ENCODE data around the gene SYCN.

DNA sequence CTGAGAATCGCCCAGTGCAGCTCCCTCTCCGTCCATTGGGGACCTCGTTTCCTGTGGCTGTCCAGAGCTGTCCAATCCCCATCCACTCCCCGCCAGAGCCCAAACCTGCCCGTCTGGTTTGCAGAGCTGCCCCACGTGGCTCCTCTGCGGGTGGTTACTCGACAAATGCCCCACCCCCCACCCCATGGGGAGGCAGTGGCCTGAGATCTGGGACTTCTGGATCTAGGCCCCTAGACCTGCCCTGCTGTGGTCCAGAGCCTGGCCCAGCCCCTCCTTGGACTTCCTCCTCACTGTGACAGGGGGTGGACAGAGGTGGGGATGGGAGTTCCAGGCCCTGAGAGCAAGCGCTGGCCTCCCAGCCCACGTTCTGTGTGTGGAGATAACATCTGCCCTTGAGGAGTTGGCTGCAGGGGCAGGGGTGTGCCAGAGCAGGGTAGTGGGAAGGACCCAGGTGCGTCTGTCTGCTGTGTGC is 49.4 kb downstream of the SYCN start:
- TF ChIP-seq, protein P1, sequence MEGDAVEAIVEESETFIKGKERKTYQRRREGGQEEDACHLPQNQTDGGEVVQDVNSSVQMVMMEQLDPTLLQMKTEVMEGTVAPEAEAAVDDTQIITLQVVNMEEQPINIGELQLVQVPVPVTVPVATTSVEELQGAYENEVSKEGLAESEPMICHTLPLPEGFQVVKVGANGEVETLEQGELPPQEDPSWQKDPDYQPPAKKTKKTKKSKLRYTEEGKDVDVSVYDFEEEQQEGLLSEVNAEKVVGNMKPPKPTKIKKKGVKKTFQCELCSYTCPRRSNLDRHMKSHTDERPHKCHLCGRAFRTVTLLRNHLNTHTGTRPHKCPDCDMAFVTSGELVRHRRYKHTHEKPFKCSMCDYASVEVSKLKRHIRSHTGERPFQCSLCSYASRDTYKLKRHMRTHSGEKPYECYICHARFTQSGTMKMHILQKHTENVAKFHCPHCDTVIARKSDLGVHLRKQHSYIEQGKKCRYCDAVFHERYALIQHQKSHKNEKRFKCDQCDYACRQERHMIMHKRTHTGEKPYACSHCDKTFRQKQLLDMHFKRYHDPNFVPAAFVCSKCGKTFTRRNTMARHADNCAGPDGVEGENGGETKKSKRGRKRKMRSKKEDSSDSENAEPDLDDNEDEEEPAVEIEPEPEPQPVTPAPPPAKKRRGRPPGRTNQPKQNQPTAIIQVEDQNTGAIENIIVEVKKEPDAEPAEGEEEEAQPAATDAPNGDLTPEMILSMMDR (IDR thresholded peaks at IDR 0.05) = no peak
- no peak for TF ChIP-seq POLR2A (IDR thresholded peaks at IDR 0.05)

Measured in tibial nerve (tissue), 3 donors.